ENCODE measurements around the gene ADRA2A. TPM values are rescaled to one million over a fixed set of nuclear protein-coding genes. Genes with fewer than 3 reads are reported as not detected.

The ADRA2A gene
- total RNA-seq, 1 donor from 2014 or later = not detected

GRCh38 chr10:111114758-111115500 lies 38.1 kb downstream of the ADRA2A start:
- Histone ChIP-seq H3K27me3 (ENCODE audit: control insufficient read depth, insufficient read depth, low read length) (no peaks in the 10 kb centered on the region), H3K36me3 (ENCODE audit: control insufficient read depth, insufficient read depth, low read length) (no peaks in the 10 kb centered on the region), H3K4me3 (ENCODE audit: low read depth, low read length) (no peak overlapping the region)
- TF ChIP-seq CTCF (IDR thresholded peaks at IDR 0.05; ENCODE audit: insufficient read depth, low read length, poor library complexity, severe bottlenecking) = no peak
- DNase-seq (ENCODE audit: low read depth) = no peak

DNA sequence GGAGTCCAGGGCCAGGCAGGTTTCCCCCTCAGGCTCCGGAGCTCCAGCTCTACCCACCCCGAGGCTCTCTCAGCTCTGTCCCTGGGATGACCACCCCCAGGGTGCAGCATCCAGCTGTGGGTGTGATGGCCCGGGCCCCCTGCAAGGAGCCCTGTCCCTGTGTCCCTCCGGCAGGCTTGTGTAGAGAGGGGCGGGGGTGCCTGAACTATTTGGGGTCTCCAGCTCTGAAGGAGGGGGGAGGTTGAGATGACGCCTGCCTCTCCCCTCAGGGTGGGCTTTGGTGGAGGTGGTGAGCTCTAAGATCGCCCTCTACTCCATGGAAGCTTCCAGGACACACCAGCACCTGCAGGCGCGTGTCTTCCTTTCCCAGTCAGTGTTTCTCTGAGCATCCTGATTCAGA lies 39.4 kb downstream of the ADRA2A start:
- no peak overlapping the region for H3K4me3 ChIP-seq (ENCODE audit: low read depth, low read length)
- no peak for TF ChIP-seq CTCF (IDR thresholded peaks at IDR 0.05; ENCODE audit: insufficient read depth, low read length, poor library complexity, severe bottlenecking)
- no peaks in the 10 kb centered on the region for H3K27me3 ChIP-seq (ENCODE audit: control insufficient read depth, insufficient read depth, low read length)
- DNase-seq (ENCODE audit: low read depth) = no peak
- no peaks in the 10 kb centered on the region for H3K36me3 ChIP-seq (ENCODE audit: control insufficient read depth, insufficient read depth, low read length)

- Histone ChIP-seq H3K36me3 (ENCODE audit: control insufficient read depth, insufficient read depth, low read length) (no peaks in the 10 kb centered on the region), H3K27me3 (ENCODE audit: control insufficient read depth, insufficient read depth, low read length) (no peaks in the 10 kb centered on the region)
- no peak for TF ChIP-seq CTCF (IDR thresholded peaks at IDR 0.05; ENCODE audit: insufficient read depth, low read length, poor library complexity, severe bottlenecking)
Measured at GRCh38 chr10:111116762-111117445, 40.1 kb downstream of the ADRA2A start.

GRCh38 chr10:111117528-111118277 lies 40.9 kb downstream of the ADRA2A start:
- DNase-seq (ENCODE audit: low read depth) = no peak
- H3K27me3 ChIP-seq (ENCODE audit: control insufficient read depth, insufficient read depth, low read length) = no peaks in the 10 kb centered on the region
- H3K36me3 ChIP-seq (ENCODE audit: control insufficient read depth, insufficient read depth, low read length) = no peaks in the 10 kb centered on the region
- no peak overlapping the region for H3K4me3 ChIP-seq (ENCODE audit: low read depth, low read length)
- TF ChIP-seq CTCF (IDR thresholded peaks at IDR 0.05; ENCODE audit: insufficient read depth, low read length, poor library complexity, severe bottlenecking) = no peak

More at GRCh38 chr10:111116762-111117445, 40.1 kb downstream of the ADRA2A start:
- H3K4me3 ChIP-seq (ENCODE audit: low read depth, low read length) = no peak overlapping the region
- DNase-seq (ENCODE audit: low read depth) = no peak

DNA sequence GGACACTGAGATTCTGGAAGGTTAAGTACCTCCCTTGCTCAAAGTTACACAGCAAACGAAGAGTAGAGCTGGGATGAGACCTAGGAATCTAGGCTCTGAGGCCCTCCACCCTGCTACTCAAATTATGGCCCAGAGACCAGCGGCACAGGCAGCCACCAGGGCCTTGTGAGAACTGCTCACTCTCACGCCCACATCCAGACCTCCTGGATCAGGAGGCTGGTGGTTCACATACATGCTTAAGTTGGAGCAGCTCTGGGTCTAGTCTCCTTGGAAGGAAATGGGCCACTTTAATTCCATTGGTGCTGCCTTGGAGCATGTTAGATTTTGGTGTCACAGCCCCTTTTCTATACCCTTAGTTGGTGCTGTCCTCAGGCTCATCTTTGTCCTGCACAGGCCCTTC lies 41.9 kb downstream of the ADRA2A start:
- no peaks in the 10 kb centered on the region for H3K36me3 ChIP-seq (ENCODE audit: control insufficient read depth, insufficient read depth, low read length)
- no peak for DNase-seq (ENCODE audit: low read depth)
- H3K27me3 ChIP-seq (ENCODE audit: control insufficient read depth, insufficient read depth, low read length) = no peaks in the 10 kb centered on the region
- H3K4me3 ChIP-seq (ENCODE audit: low read depth, low read length) = no peak overlapping the region
- TF ChIP-seq CTCF (IDR thresholded peaks at IDR 0.05; ENCODE audit: insufficient read depth, low read length, poor library complexity, severe bottlenecking) = no peak

Measured in kidney epithelial cell (primary cell).